Activated CD4-positive, alpha-beta T cell treated with anti-CD3 and anti-CD28 coated beads, Interleukin-2, amount 50 U/mL, for 1 hour (primary cell): ENCODE measurements around the gene LMX1B.
"Not testable (repeated sequence)": the region's sequence is repeated elsewhere in the genome, so short reads cannot be mapped to it uniquely, and the experiment has no call there.

Source experiments
- DNase-seq: peaks from one replicate; pipeline ENCODE4 v3.0.0-alpha.2; 2020

The LMX1B gene

GRCh38 chr9:126700296-126700695 is 86.6 kb downstream of the LMX1B start:
- no peak for DNase-seq

GRCh38 chr9:126700903-126701812 is 87.4 kb downstream of the LMX1B start:
- DNase-seq = no peak

- no peak for DNase-seq
Measured at GRCh38 chr9:126701813-126702140, 88.0 kb downstream of the LMX1B start.

GRCh38 chr9:126702151-126703001 is 88.6 kb downstream of the LMX1B start:
- DNase-seq = peak; percentile 37

GRCh38 chr9:126703002-126703865 is 89.5 kb downstream of the LMX1B start:
- no peak for DNase-seq

GRCh38 chr9:126703866-126704156 is 90.1 kb downstream of the LMX1B start:
- no peak for DNase-seq

- DNase-seq = no peak
Measured at GRCh38 chr9:126704157-126704891, 90.6 kb downstream of the LMX1B start.

GRCh38 chr9:126704892-126705766 is 91.4 kb downstream of the LMX1B start:
- peak; percentile 86 for DNase-seq

GRCh38 chr9:126705767-126706697 is 92.3 kb downstream of the LMX1B start:
- DNase-seq = peak; percentile 79

GRCh38 chr9:126706698-126707053 is 92.9 kb downstream of the LMX1B start:
- no peak for DNase-seq

GRCh38 chr9:126707083-126707482 is 93.4 kb downstream of the LMX1B start:
- no peak for DNase-seq

- not testable (repeated sequence) for DNase-seq
Measured at GRCh38 chr9:126707712-126708111, 94.0 kb downstream of the LMX1B start.

GRCh38 chr9:126708178-126708577 is 94.5 kb downstream of the LMX1B start:
- no peak for DNase-seq

- DNase-seq = no peak
Measured at GRCh38 chr9:126709241-126709640, 95.5 kb downstream of the LMX1B start.

- no peak for DNase-seq
Measured at GRCh38 chr9:126715382-126715781, 101.7 kb downstream of the LMX1B start.

- DNase-seq = not testable (repeated sequence)
Measured at GRCh38 chr9:126717441-126717840, 103.7 kb downstream of the LMX1B start.

GRCh38 chr9:126719618-126720031 is 105.9 kb downstream of the LMX1B start:
- DNase-seq = peak; percentile 85

- DNase-seq = no peak
Measured at GRCh38 chr9:126720036-126720435, 106.3 kb downstream of the LMX1B start.

GRCh38 chr9:126720661-126721563 is 107.2 kb downstream of the LMX1B start:
- no peak for DNase-seq
